OCI-LY7 (cell line): ENCODE measurements around the gene PCBP3.

Experiments used
- CTCF ChIP-seq: fragments of 200-600 bp; sonication (generic); conservative IDR thresholded peaks from 2 replicates; pipeline ENCODE4 v1.5.1; 2014; ENCODE audit warnings: mild to moderate bottlenecking, antibody characterized with exemption, low read length, moderate library complexity, mixed read lengths
- EZH2phosphoT487 ChIP-seq: fragments of 200-600 bp; sonication (generic); IDR thresholded peaks from 2 replicates; pipeline ENCODE4 v1.6.1; 2018; ENCODE audit warnings: low read depth, borderline replicate concordance, mild to moderate bottlenecking, mixed run types, antibody characterized with exemption, low read length, moderate library complexity, mixed read lengths

GRCh38 chr21:45747802-45748445 lies 104.4 kb downstream of the PCBP3 start:
- no peak for TF ChIP-seq CTCF
- no peak for TF ChIP-seq EZH2phosphoT487
